GM11168 (cell line): ENCODE measurements around the gene CARD11.
"Not testable (repeated sequence)": the region's sequence is repeated elsewhere in the genome, so short reads cannot be mapped to it uniquely, and the experiment has no call there.

Experiments
- in situ Hi-C: fragments of 300-500 bp; cut with MboI; formaldehyde crosslinking; loops from one replicate; pipeline ENCODE4 v1.12.0; 2022; ENCODE audit warnings: low sequenced_read_pairs; ENCODE audit not compliant: unreplicated experiment

The CARD11 gene

GRCh38 chr7:2931034-2931415, 112.6 kb downstream of the CARD11 start:
- in situ Hi-C loops: no loop called here

GRCh38 chr7:2930310-2931033, 113.2 kb downstream of the CARD11 start:
- in situ Hi-C loops: no loop called here

GRCh38 chr7:2929321-2930201, 114.1 kb downstream of the CARD11 start:
- in situ Hi-C loops: no loop called here

- in situ Hi-C loops: no loop called here
Measured at GRCh38 chr7:2928613-2929311, 114.9 kb downstream of the CARD11 start.

- in situ Hi-C loops: no loop called here
Measured at GRCh38 chr7:2928256-2928612, 115.4 kb downstream of the CARD11 start.

- in situ Hi-C loops: no loop called here
Measured at GRCh38 chr7:2927592-2927991, 116.1 kb downstream of the CARD11 start.

- in situ Hi-C loops: no loop called here
Measured at GRCh38 chr7:2926896-2927405, 116.7 kb downstream of the CARD11 start.

GRCh38 chr7:2926120-2926895, 117.4 kb downstream of the CARD11 start:
- in situ Hi-C loops: no loop called here

GRCh38 chr7:2924866-2925840, 118.5 kb downstream of the CARD11 start:
- in situ Hi-C loops: no loop called here

- in situ Hi-C loops: no loop called here
Measured at GRCh38 chr7:2923886-2924574, 119.6 kb downstream of the CARD11 start.

GRCh38 chr7:2923291-2923781, 120.3 kb downstream of the CARD11 start:
- in situ Hi-C loops: no loop called here

- in situ Hi-C loops: no loop called here
Measured at GRCh38 chr7:2922866-2923265, 120.8 kb downstream of the CARD11 start.

- in situ Hi-C loops: no loop called here
Measured at GRCh38 chr7:2922348-2922691, 121.3 kb downstream of the CARD11 start.

- in situ Hi-C loops: no loop called here
Measured at GRCh38 chr7:2921653-2922347, 121.9 kb downstream of the CARD11 start.

- in situ Hi-C loops: no loop called here
Measured at GRCh38 chr7:2920956-2921652, 122.6 kb downstream of the CARD11 start.

- in situ Hi-C loops: not testable (repeated sequence)
Measured at GRCh38 chr7:2920480-2920879, 123.2 kb downstream of the CARD11 start.

GRCh38 chr7:2920041-2920440, 123.6 kb downstream of the CARD11 start:
- in situ Hi-C loops: no loop called here
